Measurements from ENCODE around the gene HSPB6. TPM values are rescaled to one million over a fixed set of nuclear protein-coding genes. Genes with fewer than 3 reads are reported as not detected.

The HSPB6 gene
- total RNA-seq, 4 donors from 2014 or later, result 22.3 to 185 (median 43.9) TPM

DNA sequence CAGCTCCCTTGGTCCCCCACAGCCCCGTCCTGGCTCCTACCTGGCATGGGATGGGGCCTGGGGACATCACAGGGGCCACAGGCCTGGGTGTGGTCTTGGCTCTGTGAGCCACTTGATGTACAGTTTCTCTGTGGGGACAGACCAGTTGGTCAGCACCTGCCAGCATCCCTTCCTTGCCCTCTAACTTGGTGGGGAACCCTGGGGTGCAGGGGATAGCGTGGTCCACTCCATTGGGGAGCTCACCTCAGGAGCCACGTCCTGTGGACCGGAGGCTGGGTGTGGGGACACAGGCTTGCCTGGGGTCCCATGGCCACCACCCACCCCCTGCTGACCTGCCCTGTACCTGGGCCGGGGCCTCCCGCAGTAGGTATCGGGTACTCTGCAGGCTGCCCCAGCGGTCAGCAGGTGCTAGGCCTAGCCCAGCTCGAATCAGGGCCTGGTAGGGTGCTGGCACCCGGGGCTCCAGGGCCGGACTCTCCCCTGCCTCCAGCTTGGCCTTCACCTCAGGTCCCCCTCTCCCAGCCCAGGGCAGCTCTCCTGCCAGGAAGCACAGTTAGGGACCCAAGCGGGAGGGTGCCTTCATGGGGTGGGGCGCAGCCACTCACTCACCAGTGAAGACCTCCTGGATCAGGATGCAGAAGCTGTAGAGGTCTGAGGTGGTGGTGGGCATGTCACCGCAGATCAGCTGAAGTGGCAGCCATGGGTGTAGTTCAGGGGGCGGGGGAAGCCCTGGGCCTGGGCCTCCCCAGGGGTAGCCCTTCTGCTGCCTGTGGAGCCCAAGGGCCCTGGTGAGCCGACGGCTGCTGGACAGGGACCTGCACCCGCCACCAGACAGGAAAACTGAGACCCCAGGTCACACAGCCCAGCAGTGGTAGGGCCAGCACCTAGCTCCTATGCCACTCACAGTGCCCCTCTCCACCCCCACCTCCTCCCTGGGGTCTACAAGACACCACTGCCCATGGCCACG is 33.4 kb upstream of the HSPB6 start:
- DNase-seq, result no peak
- in situ Hi-C loops (cut with MboI; ENCODE audit: low pct_ligation_motif_present in 1 of 4, low pct_unique_long_range_greater_than_20kb in 1 of 4, low sequenced_read_pairs in 3 of 4), result no loop called here
- no peaks in the 10 kb centered on the region for H3K9me3 ChIP-seq
- H3K27me3 ChIP-seq, result no peaks in the 10 kb centered on the region
- H3K36me3 ChIP-seq, result no peaks in the 10 kb centered on the region
- no peak overlapping the region for H3K27ac ChIP-seq
- no peak for TF ChIP-seq EP300 (IDR thresholded peaks at IDR 0.05; ENCODE audit: low read depth)
- TF ChIP-seq, protein P1, sequence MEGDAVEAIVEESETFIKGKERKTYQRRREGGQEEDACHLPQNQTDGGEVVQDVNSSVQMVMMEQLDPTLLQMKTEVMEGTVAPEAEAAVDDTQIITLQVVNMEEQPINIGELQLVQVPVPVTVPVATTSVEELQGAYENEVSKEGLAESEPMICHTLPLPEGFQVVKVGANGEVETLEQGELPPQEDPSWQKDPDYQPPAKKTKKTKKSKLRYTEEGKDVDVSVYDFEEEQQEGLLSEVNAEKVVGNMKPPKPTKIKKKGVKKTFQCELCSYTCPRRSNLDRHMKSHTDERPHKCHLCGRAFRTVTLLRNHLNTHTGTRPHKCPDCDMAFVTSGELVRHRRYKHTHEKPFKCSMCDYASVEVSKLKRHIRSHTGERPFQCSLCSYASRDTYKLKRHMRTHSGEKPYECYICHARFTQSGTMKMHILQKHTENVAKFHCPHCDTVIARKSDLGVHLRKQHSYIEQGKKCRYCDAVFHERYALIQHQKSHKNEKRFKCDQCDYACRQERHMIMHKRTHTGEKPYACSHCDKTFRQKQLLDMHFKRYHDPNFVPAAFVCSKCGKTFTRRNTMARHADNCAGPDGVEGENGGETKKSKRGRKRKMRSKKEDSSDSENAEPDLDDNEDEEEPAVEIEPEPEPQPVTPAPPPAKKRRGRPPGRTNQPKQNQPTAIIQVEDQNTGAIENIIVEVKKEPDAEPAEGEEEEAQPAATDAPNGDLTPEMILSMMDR (IDR thresholded peaks at IDR 0.05), result no peak
- TF ChIP-seq POLR2AphosphoS5 (IDR thresholded peaks at IDR 0.05), result no peak
- TF ChIP-seq POLR2A (IDR thresholded peaks at IDR 0.05), result no peak
- H3K4me1 ChIP-seq, result no peaks in the 10 kb centered on the region
- H3K4me3 ChIP-seq, result no peak overlapping the region
- WGBS, 2 donors (ENCODE audit: low coverage in 1 of 2), result 85% methylated on average over 9 of the region's 19 CpGs; no CpG with 5 or more reads in 1 of the 2 donors
- intact Hi-C loops (cut with DNase I; ENCODE audit: low total_unique reads), result no loop called here

DNA sequence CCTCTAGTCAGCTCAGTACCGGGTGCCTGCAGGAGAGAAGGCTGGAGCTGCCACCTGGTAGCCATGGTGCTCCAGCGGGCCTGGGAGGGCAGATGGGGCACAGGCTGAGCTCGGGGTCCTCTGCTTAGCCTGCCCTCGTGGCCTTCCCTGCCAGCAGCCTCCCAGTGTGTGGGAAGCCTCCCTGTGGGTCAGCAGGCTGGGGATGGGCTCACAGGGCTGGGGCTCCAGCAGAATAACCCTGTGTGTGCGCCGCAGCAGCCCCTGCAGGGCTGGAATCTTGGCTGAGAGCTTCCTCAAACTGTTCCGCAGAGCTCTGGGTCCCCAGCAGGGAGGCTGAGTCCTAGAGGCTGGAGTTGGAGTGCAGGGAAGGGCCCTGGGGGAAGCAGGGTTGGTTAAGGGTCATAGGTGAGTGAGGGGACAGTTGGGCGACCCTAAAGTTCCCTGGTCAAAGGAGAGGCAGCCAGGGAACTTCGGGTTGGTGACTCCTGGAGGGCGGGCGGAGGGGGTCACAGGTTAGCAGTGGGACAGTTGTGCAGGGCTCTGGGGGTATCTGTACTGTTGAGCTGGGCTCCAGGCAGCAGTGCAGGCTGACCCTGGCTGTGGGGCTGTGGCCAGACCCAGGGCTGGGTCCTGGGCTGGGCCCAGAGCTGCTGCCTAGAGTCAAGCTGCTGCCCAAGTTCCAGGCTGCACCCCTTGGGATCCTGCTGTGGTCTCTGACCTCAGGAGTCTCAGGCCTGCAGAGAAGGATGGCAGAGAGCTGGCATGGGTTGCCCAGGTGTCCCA is 32.6 kb upstream of the HSPB6 start:
- Histone ChIP-seq H3K4me3 (no peak overlapping the region), H3K27me3 (no peaks in the 10 kb centered on the region), H3K27ac (no peak overlapping the region), H3K36me3 (no peaks in the 10 kb centered on the region), H3K9me3 (no peaks in the 10 kb centered on the region), H3K4me1 (no peaks in the 10 kb centered on the region)
- in situ Hi-C loops (cut with MboI; ENCODE audit: low pct_ligation_motif_present in 1 of 4, low pct_unique_long_range_greater_than_20kb in 1 of 4, low sequenced_read_pairs in 3 of 4), result no loop called here
- DNase-seq, result no peak
- TF ChIP-seq EP300 (IDR thresholded peaks at IDR 0.05; ENCODE audit: low read depth), result no peak
- no peak for TF ChIP-seq POLR2AphosphoS5 (IDR thresholded peaks at IDR 0.05)
- TF ChIP-seq, protein P1 (IDR thresholded peaks at IDR 0.05), result no peak
- no peak for TF ChIP-seq POLR2A (IDR thresholded peaks at IDR 0.05)
- intact Hi-C loops (cut with DNase I; ENCODE audit: low total_unique reads), result no loop called here
- 75% methylated on average over 10 of the region's 11 CpGs; no CpG with 5 or more reads in 1 of the 2 donors for WGBS, 2 donors (ENCODE audit: low coverage in 1 of 2)

DNA sequence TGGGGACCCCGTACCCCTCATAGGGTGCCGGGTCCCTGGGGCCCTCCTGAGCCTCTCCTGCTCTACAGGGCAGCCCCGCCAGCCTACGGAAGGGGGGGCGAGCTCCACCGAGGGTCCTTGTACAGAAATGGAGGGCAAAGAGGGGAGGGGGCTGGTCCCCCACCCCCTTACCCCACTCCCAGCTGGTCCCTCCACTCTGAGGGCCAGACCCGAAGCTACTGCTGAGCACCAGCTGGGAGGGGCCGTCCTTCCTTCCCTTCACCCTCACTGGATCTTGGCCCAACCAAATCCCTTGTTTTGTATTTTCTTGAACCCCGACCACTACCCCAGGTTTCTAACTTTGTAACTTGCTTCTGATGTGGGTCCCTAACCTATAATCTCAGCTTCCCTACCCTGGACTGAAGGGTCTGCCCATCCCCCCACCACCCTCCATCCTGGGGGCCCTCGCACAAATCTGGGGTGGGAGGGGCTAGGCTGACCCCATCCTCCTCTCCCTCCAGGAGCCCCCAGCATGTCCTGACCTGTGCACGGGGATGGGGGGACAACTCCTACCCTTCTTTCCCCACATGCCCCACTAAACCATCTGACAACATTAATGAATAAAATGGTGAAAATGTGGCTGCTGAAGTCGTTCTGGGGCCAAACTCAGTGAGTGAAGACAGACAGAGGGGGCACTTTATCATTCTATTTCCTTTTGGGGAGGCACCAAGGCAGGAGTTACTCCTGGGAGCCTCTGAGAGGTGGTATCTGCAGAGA is 31.6 kb upstream of the HSPB6 start:
- Histone ChIP-seq H3K27ac (no peak overlapping the region), H3K4me1 (no peaks in the 10 kb centered on the region), H3K9me3 (no peaks in the 10 kb centered on the region), H3K36me3 (no peaks in the 10 kb centered on the region), H3K4me3 (no peak overlapping the region), H3K27me3 (no peaks in the 10 kb centered on the region)
- 82% methylated on average over 11 of the region's 12 CpGs; no CpG with 5 or more reads in 1 of the 2 donors for WGBS, 2 donors (ENCODE audit: low coverage in 1 of 2)
- intact Hi-C loops (cut with DNase I; ENCODE audit: low total_unique reads), result no loop called here
- in situ Hi-C loops (cut with MboI; ENCODE audit: low pct_ligation_motif_present in 1 of 4, low pct_unique_long_range_greater_than_20kb in 1 of 4, low sequenced_read_pairs in 3 of 4), result no loop called here
- no peak for TF ChIP-seq POLR2AphosphoS5 (IDR thresholded peaks at IDR 0.05)
- no peak for TF ChIP-seq EP300 (IDR thresholded peaks at IDR 0.05; ENCODE audit: low read depth)
- DNase-seq, result no peak

DNA sequence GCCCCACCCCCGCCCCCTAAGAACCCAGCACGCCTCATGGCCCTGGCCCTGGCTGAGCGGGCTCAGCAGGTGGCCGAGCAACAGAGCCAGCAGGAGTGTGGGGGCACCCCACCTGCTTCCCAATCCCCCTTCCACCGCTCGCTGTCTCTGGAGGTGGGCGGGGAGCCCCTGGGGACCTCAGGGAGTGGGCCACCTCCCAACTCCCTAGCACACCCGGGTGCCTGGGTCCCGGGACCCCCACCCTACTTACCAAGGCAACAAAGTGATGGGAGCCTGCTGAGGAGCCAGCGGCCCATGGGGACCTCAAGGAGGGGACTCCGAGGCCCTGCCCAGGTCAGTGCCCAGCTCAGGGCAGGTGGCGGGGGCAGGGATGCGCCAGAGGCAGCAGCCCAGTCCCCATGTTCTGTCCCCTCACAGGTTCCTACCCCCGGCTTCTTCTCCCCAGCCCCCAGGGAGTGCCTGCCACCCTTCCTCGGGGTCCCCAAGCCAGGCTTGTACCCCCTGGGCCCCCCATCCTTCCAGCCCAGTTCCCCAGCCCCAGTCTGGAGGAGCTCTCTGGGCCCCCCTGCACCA is 30.5 kb upstream of the HSPB6 start:
- TF ChIP-seq EP300 (IDR thresholded peaks at IDR 0.05; ENCODE audit: low read depth), result no peak
- no peak for TF ChIP-seq POLR2A (IDR thresholded peaks at IDR 0.05)
- TF ChIP-seq, protein P1 (IDR thresholded peaks at IDR 0.05), result no peak
- no peak for TF ChIP-seq POLR2AphosphoS5 (IDR thresholded peaks at IDR 0.05)
- no peaks in the 10 kb centered on the region for H3K27me3 ChIP-seq
- 91% methylated on average over 11 of the region's 15 CpGs; no CpG with 5 or more reads in 1 of the 2 donors for WGBS, 2 donors (ENCODE audit: low coverage in 1 of 2)
- in situ Hi-C loops (cut with MboI; ENCODE audit: low pct_ligation_motif_present in 1 of 4, low pct_unique_long_range_greater_than_20kb in 1 of 4, low sequenced_read_pairs in 3 of 4) (no loop called here), intact Hi-C loops (cut with DNase I; ENCODE audit: low total_unique reads) (no loop called here)
- H3K4me1 ChIP-seq, result no peaks in the 10 kb centered on the region
- no peaks in the 10 kb centered on the region for H3K9me3 ChIP-seq
- DNase-seq, result no peak
- H3K36me3 ChIP-seq, result no peaks in the 10 kb centered on the region
- no peak overlapping the region for H3K4me3 ChIP-seq
- no peak overlapping the region for H3K27ac ChIP-seq

Data from transverse colon (tissue), 4 donors.